Mesenchymal stem cell (in vitro differentiated cells and primary cell): ENCODE results near the gene NCK1.

ENCODE experiments used
- DNase-seq: peaks from one replicate; pipeline ENCODE4 v3.0.0-alpha.2; 2013
- H2AFZ ChIP-seq: one replicate; pipeline ENCODE4 v1.6.1; 2013; ENCODE audit warnings: low read depth, mild to moderate bottlenecking, control low read depth, inconsistent platforms, low read length, moderate library complexity
- H2AK5ac ChIP-seq: 2 replicates; pipeline ENCODE4 v1.6.1; 2013; ENCODE audit warnings: low read length, moderate library complexity, mild to moderate bottlenecking, inconsistent platforms; ENCODE audit not compliant: severe bottlenecking
- H2BK120ac ChIP-seq: one replicate; pipeline ENCODE4 v1.6.1; 2013; ENCODE audit warnings: low read depth, mild to moderate bottlenecking, inconsistent platforms, low read length, moderate library complexity
- H2BK12ac ChIP-seq, 2 experiments: one replicate each; pipeline ENCODE4 v1.6.1; 2013; ENCODE audit warnings: inconsistent platforms in 2 of 2, low read length in 2 of 2, mild to moderate bottlenecking in 2 of 2, moderate library complexity in 2 of 2, control low read depth in 1 of 2
- H2BK15ac ChIP-seq: one replicate; pipeline ENCODE4 v1.6.1; 2013; ENCODE audit warnings: mild to moderate bottlenecking, low read depth, inconsistent platforms; ENCODE audit not compliant: poor library complexity, severe bottlenecking
- H2BK5ac ChIP-seq: 2 replicates; pipeline ENCODE4 v1.6.1; 2013; ENCODE audit warnings: low read depth, mild to moderate bottlenecking, low read length, control low read depth, inconsistent platforms; ENCODE audit not compliant: poor library complexity, severe bottlenecking
- H3K14ac ChIP-seq, 2 experiments: one replicate each; pipeline ENCODE4 v1.6.1; 2013; ENCODE audit warnings: inconsistent platforms in 2 of 2, low read length in 2 of 2, control low read depth in 1 of 2, mild to moderate bottlenecking in 1 of 2, moderate library complexity in 1 of 2
- H3K18ac ChIP-seq, 2 experiments: one replicate each; pipeline ENCODE4 v1.6.1; 2013; ENCODE audit warnings: inconsistent platforms in 2 of 2, low read length in 2 of 2, control low read depth in 1 of 2, low read depth in 1 of 2, mild to moderate bottlenecking in 1 of 2
- H3K23ac ChIP-seq, 2 experiments: one replicate each; pipeline ENCODE4 v1.6.1; 2013; ENCODE audit warnings: inconsistent platforms in 2 of 2, low read length in 2 of 2, mild to moderate bottlenecking in 2 of 2, moderate library complexity in 2 of 2, control low read depth in 1 of 2
- H3K27ac ChIP-seq: 2 replicates; pipeline ENCODE4 v1.5.1; 2013; ENCODE audit warnings: mild to moderate bottlenecking, moderate library complexity, low read length, control low read depth, inconsistent platforms; ENCODE audit not compliant: poor library complexity, severe bottlenecking
- H3K27me3 ChIP-seq, 2 experiments: 2 replicates each; pipeline versions ENCODE4 v1.6.1 to v1.7.0; 2013; ENCODE audit warnings: low read length in 2 of 2, mild to moderate bottlenecking in 2 of 2, moderate library complexity in 2 of 2, control low read depth in 1 of 2, inconsistent platforms in 1 of 2; ENCODE audit not compliant: control insufficient read depth in 1 of 2, insufficient read depth in 1 of 2
- H3K36me3 ChIP-seq, 2 experiments: 2 replicates each; pipeline versions ENCODE4 v1.6.1 to v1.7.0; 2013; ENCODE audit warnings: low read length in 2 of 2, control low read depth in 1 of 2, inconsistent platforms in 1 of 2, low read depth in 1 of 2, mild to moderate bottlenecking in 1 of 2; ENCODE audit not compliant: insufficient read depth in 2 of 2, control insufficient read depth in 1 of 2
- H3K4ac ChIP-seq, 2 experiments: one replicate each; pipeline ENCODE4 v1.6.1; 2013; ENCODE audit warnings: inconsistent platforms in 2 of 2, low read length in 2 of 2, mild to moderate bottlenecking in 2 of 2, moderate library complexity in 2 of 2, control low read depth in 1 of 2, low read depth in 1 of 2
- H3K4me1 ChIP-seq: 2 replicates; pipeline ENCODE4 v1.6.1; 2013; ENCODE audit warnings: low read depth, low read length, control low read depth; ENCODE audit not compliant: control insufficient read depth, insufficient read depth
- H3K4me2 ChIP-seq: 2 replicates; pipeline ENCODE4 v1.6.1; 2013; ENCODE audit warnings: low read length, mild to moderate bottlenecking, inconsistent platforms; ENCODE audit not compliant: poor library complexity, severe bottlenecking
- H3K4me3 ChIP-seq, 2 experiments: 2 replicates each; pipeline versions ENCODE4 v1.5.1 to v1.7.0; 2013; ENCODE audit warnings: low read length in 2 of 2, mild to moderate bottlenecking in 2 of 2, control low read depth in 1 of 2, low read depth in 1 of 2; ENCODE audit not compliant: insufficient read depth in 1 of 2
- H3K79me1 ChIP-seq: replicated peaks from 2 replicates; pipeline ENCODE4 v1.6.1; 2013; ENCODE audit warnings: mild to moderate bottlenecking, control low read depth, low read length, inconsistent platforms; ENCODE audit not compliant: poor library complexity, severe bottlenecking
- H3K9ac ChIP-seq: 2 replicates; pipeline ENCODE4 v1.7.0; 2013; ENCODE audit warnings: mild to moderate bottlenecking, low read length, moderate library complexity
- H3K9me3 ChIP-seq: 2 replicates; pipeline ENCODE4 v1.7.0; 2013; ENCODE audit warnings: mild to moderate bottlenecking, low read length; ENCODE audit not compliant: control insufficient read depth
- H4K8ac ChIP-seq: one replicate; pipeline ENCODE4 v1.6.1; 2013; ENCODE audit warnings: inconsistent platforms, mild to moderate bottlenecking, low read length, moderate library complexity
- H4K91ac ChIP-seq: one replicate; pipeline ENCODE4 v1.6.1; 2013; ENCODE audit warnings: mild to moderate bottlenecking, low read length, inconsistent platforms
- WGBS: methylation state at CpG from one replicate; pipeline ENCODE4 v1.1.7; 2013; ENCODE audit warnings: mixed read lengths; 5-methylcytosine and 5-hydroxymethylcytosine counted together

Gene NCK1

GRCh38 chr3:136943436-136943835 is 81.4 kb downstream of the NCK1 start:
- no peak overlapping the region for H3K4ac ChIP-seq
- no peak overlapping the region for H4K8ac ChIP-seq
- no peak overlapping the region for H3K23ac ChIP-seq
- WGBS = 58% methylated on average over 3 of the region's 3 CpGs
- DNase-seq = no peak
- H3K4me1 ChIP-seq = peaks cover 4% of the 10 kb centered on the region
- H3K18ac ChIP-seq = no peak overlapping the region
- no peak overlapping the region for H2BK15ac ChIP-seq
- H3K4me2 ChIP-seq = no peak overlapping the region
- H2AFZ ChIP-seq = no peak overlapping the region
- H3K4me3 ChIP-seq = peak overlapping the region in 1 of 2 experiments; percentile 10
- no peaks in the 10 kb centered on the region for H3K9me3 ChIP-seq
- no peaks in the 10 kb centered on the region for H3K27me3 ChIP-seq
- H2BK5ac ChIP-seq = no peak overlapping the region
- peak overlapping the region; percentile 13 for H3K9ac ChIP-seq
- H3K14ac ChIP-seq = no peak overlapping the region
- no peak overlapping the region for H2BK12ac ChIP-seq
- H3K27ac ChIP-seq = no peak overlapping the region
- H2BK120ac ChIP-seq = no peak overlapping the region
- H4K91ac ChIP-seq = no peak overlapping the region
- H2AK5ac ChIP-seq = no peak overlapping the region
- peaks cover 14% of the 10 kb centered on the region for H3K79me1 ChIP-seq
- peaks cover 0 to 25% of the 10 kb centered on the region in 2 experiments for H3K36me3 ChIP-seq

GRCh38 chr3:136946978-136947377 is 85.0 kb downstream of the NCK1 start:
- no peak overlapping the region for H3K4me3 ChIP-seq
- no peak for DNase-seq
- no peak overlapping the region for H3K9ac ChIP-seq
- H3K36me3 ChIP-seq = peaks cover 0 to 27% of the 10 kb centered on the region in 2 experiments
- no peak overlapping the region for H2BK15ac ChIP-seq
- no peaks in the 10 kb centered on the region for H3K27me3 ChIP-seq
- no peak overlapping the region for H2BK5ac ChIP-seq
- H3K9me3 ChIP-seq = no peaks in the 10 kb centered on the region
- H2BK120ac ChIP-seq = no peak overlapping the region
- H4K91ac ChIP-seq = no peak overlapping the region
- H3K4ac ChIP-seq = no peak overlapping the region
- no peak overlapping the region for H3K27ac ChIP-seq
- H4K8ac ChIP-seq = no peak overlapping the region
- no peak overlapping the region for H3K23ac ChIP-seq
- no peak overlapping the region for H3K18ac ChIP-seq
- peaks cover 13% of the 10 kb centered on the region for H3K79me1 ChIP-seq
- no peak overlapping the region for H2AK5ac ChIP-seq
- no peak overlapping the region for H2BK12ac ChIP-seq
- H3K14ac ChIP-seq = no peak overlapping the region
- H3K4me1 ChIP-seq = no peaks in the 10 kb centered on the region
- 97% methylated on average over 1 of the region's 1 CpG for WGBS
- no peak overlapping the region for H2AFZ ChIP-seq
- no peak overlapping the region for H3K4me2 ChIP-seq

- H3K4ac ChIP-seq = no peak overlapping the region
- no peak overlapping the region for H4K91ac ChIP-seq
- H2BK120ac ChIP-seq = no peak overlapping the region
- no peak overlapping the region for H3K18ac ChIP-seq
- H3K4me1 ChIP-seq = no peaks in the 10 kb centered on the region
- 0% methylated on average over 1 of the region's 2 CpGs for WGBS
- peaks cover 11% of the 10 kb centered on the region for H3K79me1 ChIP-seq
- H3K27me3 ChIP-seq = no peaks in the 10 kb centered on the region
- peaks cover 0 to 27% of the 10 kb centered on the region in 2 experiments for H3K36me3 ChIP-seq
- no peak overlapping the region for H3K9ac ChIP-seq
- no peak overlapping the region for H3K23ac ChIP-seq
- H2AK5ac ChIP-seq = no peak overlapping the region
- no peak overlapping the region for H3K27ac ChIP-seq
- no peak overlapping the region for H2BK15ac ChIP-seq
- H3K9me3 ChIP-seq = no peaks in the 10 kb centered on the region
- no peak for DNase-seq
- no peak overlapping the region for H2AFZ ChIP-seq
- no peak overlapping the region for H3K4me2 ChIP-seq
- H3K4me3 ChIP-seq = no peak overlapping the region
- no peak overlapping the region for H3K14ac ChIP-seq
- no peak overlapping the region for H2BK5ac ChIP-seq
- no peak overlapping the region for H4K8ac ChIP-seq
- no peak overlapping the region for H2BK12ac ChIP-seq
These were observed 85.5 kb downstream of the NCK1 start for GRCh38 chr3:136947477-136947876.

- Histone ChIP-seq H3K9ac (peak overlapping the region; percentile 36), H3K4me1 (no peaks in the 10 kb centered on the region), H2BK12ac (no peak overlapping the region), H2AFZ (no peak overlapping the region), H2BK5ac (no peak overlapping the region), H3K4me2 (no peak overlapping the region), H3K27me3 (no peaks in the 10 kb centered on the region), H3K4me3 (no peak overlapping the region), H2BK120ac (no peak overlapping the region), H3K79me1 (peaks cover 8% of the 10 kb centered on the region), H2AK5ac (no peak overlapping the region), H3K18ac (no peak overlapping the region), H4K8ac (no peak overlapping the region), H3K4ac (no peak overlapping the region), H3K27ac (no peak overlapping the region), H3K14ac (no peak overlapping the region), H4K91ac (no peak overlapping the region), H3K23ac (no peak overlapping the region), H3K36me3 (peaks cover 0 to 27% of the 10 kb centered on the region in 2 experiments), H3K9me3 (no peaks in the 10 kb centered on the region), H2BK15ac (no peak overlapping the region)
- DNase-seq = no peak
These were observed 87.1 kb downstream of the NCK1 start for GRCh38 chr3:136949146-136949545.
